ENCODE results near the gene JCHAIN.

- TF ChIP-seq CTCF (conservative IDR thresholded peaks at IDR 0.05; ENCODE audit: low read length) = no peak
- no peak for TF ChIP-seq EZH2phosphoT487 (IDR thresholded peaks at IDR 0.05; ENCODE audit: borderline replicate concordance)
Observed at GRCh38 chr4:70614184-70614555, 52.1 kb downstream of the JCHAIN start.
